H4 (cell line): ENCODE data around the gene DOK7. TPM values are rescaled to one million over a fixed set of nuclear protein-coding genes. Genes with fewer than 3 reads are reported as not detected.

ENCODE experiments used
- DNase-seq: peaks from one replicate; pipeline ENCODE4 v3.0.0-alpha.2; 2015; ENCODE audit warnings: low spot score
- total RNA-seq: library from RNA; depleted of rRNA; stranded (reverse); fragments of >200 nt; shearing (Covaris generic); gene quantifications from 2 replicates; pipeline ENCODE4 v1.2.3, GENCODE V29; 2014

The DOK7 gene
- total RNA-seq, 1 experiment from 2014 or later: 0.04 TPM

DNA sequence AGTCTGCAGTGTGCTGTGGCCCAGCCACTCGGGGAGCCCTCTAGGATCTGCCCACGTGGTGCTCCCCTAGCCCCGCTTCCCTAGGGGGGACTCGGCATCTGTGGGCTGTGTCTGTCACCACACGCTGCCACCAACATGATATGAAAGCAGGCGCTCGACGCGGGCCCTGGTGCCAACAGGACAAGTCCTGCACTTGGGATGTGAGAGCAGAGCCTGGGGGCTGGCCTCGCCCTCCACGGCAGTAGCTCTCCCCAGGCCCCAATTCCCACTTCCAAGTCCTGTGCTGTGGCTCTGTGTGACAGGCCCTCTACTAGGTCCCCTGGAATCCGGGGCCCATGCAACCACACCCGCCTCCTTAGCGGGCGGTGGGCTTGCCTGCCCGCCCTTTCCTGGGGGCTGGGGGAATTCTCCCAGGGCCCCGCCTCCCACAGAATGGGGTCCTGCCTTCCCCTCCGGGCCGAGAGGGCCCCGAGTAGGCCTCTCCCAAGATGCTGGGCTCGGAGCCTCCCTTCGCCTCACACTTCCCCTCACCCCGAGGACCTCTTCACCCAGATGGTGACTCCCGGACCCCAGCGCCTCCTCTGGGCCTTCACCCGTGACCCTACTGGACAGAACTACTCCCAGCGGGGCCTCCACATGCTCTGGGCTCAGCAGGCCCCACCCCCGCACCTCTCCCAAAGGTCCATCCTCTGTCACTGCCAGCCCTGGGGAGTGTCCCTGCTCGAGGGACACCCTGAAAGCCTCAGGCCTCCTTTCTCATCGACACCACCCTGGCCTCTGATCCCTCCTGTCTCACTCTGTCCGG lies 57.9 kb downstream of the DOK7 start:
- DNase-seq: no peak

DNA sequence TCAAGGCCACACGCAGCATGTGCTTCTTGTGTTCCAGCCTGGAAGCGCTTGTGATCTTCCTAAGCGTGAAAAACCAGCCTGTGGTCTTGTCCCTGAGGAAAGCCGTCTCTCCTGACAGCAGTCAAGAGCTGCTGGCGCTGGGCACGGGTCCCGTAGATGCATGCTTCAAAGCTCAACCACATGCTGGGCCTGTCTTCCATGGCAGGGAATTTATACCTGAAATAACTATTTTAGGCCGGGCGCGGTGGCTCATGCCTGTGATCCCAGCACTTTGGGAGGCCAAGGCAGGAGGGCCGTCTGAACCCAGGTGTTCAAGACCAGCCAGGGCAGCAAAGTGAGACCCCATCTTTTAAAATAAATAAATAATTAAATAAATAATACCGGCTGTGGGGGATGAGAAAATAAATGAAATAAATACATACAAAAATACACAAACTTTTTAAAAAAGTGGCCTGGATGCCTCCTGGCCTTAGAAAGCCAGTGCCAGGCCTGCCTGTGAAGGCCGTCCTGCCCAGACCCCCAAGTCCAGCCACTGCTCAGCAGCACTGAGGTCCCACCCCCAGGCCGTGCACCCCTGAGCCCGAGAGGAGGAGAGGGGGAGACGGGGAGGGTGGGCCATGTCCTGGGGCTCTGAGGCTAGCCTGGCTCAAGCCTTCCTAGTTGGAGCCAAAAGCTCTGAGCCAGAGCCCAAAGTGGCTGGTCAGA lies 58.7 kb downstream of the DOK7 start:
- DNase-seq: no peak

GRCh38 chr4:3522326-3522640 lies 59.2 kb downstream of the DOK7 start:
- no peak for DNase-seq

DNA sequence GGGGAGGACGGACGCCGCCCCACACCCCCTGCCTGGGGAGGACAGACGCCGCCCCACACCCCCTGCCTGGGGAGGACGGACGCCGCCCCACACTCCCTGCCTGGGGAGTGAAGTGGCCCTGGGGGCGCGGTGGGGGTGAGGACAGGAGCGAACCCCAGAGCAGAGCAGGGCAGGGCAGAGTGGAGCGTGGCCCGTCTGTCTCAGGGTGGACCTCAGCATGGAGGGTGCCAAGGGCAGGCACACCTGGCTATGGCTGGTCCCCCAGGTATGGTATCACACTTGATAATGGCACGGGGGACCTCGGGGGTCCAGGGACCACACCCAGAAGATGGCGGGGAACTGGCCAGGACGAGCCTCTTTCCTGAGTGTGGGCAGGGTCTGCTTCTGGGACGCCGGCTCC lies 59.5 kb downstream of the DOK7 start:
- no peak for DNase-seq

DNA sequence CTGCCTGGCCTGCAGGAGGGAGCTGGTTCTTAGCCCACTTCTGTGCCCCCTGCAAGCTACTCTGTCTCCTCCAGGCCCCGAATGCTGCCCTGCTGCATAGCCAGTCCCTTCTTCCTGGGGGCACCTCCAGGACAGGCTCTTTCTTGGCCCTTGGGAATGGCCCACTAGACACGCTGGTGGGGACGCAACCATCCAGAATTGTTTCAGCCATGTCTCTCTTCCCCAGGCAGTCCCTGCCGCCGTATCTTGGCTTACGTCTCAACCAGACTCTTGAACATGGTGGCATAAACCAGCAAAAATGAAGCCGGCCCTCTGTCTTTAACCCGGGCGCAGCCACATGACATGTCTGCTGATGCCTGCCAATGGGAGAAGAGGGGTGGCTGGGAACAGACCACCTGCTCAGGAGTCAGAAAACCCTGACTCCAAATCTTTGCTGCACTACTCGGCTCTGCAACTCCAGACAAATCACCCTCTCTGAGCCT lies 60.1 kb downstream of the DOK7 start:
- no peak for DNase-seq

- no peak for DNase-seq
Measured at GRCh38 chr4:3523628-3524221, 60.6 kb downstream of the DOK7 start.

DNA sequence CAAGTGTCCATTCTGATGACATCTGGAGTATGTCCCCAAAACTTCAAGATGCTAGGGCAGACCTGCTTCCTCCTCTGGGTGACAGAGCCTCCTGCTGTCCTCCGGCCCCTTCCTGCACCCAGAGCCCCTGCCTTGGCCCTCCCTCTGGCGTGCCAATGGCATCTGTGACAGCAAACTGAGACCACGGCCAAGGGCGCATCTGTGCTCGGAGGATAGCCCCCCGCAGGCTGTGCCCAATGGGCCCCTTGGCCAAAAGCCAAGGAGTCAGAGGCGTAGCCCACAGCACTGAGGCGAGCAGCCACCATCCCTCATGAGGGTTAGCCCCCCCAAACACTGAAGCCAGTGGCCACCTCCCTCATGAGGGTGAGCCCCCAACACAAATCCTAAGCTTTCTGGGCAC lies 61.2 kb downstream of the DOK7 start:
- no peak for DNase-seq

DNA sequence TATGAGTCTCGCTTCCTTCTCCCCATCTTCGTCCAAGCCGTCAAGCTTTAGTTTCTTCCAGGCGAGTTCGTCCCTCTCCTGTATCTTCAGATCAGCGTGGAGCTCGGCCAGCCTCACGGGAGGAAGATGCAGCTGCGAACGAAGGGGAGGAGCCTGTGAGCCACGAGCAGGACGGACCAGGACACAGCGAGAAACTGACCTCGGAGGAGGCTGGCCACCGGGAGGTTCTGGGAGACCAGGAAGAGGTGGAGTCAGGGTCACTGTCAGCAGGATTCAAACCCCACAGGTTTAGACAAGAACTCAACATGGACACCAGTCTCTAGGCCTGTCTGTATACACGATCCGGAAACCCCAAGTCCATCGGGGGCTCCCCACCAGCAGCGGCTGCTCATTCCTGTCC lies 61.8 kb downstream of the DOK7 start:
- no peak for DNase-seq

DNA sequence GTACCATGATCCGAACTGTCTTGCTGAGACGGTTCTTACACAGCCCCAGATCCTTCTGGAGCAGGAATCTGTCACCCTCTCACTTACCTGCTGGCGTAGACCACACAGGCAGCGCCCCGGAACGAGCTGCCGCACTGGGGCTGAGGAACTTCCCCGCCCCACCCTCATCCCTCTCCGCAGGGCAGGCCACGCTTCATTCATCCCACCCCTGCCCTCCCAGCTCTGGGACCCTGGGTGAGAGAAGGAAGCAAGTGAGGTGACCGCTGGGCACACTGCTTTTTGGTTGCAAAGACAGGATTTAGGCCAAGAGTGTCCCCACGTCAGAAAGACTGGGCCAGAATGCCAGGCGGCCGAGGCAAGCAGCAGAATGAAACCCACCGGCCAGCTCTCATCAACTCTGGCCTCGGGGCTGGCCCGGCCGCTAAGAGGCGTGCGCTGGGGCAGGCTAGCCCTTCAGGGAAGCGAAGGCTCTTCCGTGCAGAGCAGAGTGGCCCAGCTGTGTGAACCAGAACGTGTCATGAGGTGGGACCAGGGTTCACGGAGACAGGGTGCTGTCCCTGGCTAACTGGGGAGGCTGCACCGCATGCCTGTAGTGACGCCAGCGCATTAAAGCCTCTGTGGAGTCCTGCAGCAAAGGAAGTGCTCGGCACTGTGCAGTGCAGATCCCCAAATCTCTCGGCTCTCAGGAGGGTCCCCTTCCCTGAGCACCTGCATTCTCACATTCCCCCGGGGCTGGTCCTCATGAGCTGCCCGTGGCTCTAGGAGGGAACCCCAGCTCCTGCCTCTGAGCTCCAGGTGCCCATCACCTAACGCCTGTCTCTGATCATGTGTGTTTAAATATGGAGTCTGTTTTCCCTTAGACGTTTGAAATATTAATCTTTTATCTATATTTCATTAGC lies 62.7 kb downstream of the DOK7 start:
- DNase-seq: no peak

- DNase-seq: no peak
Measured at GRCh38 chr4:3526456-3526855, 63.4 kb downstream of the DOK7 start.

DNA sequence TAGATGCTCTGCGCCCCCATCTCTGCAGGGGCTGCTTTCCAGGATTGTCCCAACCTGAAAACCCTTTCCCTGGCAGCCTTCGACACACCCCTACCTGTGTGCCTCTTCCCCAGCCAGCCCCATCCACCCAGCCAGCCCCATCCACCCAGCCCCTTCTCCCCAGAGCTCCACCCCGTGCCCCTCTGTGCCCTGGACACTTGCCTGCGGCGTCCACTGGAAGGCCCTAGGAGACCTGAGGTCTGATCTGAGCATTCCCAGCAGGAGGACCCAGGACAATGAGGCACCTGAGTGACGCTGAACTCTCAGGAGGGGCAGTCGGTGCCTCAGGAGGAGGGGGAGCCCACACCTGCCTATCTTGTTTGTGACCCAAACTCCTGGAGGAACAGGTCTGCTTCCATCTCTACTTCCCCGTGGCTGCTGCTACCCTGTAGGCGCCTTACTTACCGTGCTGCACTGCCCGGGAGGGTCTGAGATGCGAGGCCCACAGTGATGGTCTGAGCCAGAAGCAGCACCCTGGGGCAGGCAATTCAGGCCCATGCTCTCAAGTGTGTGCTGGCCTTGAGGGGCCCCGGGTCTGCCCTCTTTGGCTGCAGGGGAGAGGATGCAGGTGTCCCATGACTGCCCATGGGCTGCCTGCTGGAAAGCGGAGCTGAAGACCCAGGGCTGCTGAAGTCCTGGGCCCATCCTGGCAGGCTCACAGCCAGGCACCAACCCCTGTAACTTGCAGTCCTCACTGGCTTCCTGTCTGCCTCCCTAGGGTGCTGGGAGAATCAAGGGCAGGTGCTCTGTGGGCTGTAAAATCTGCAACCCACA lies 64.2 kb downstream of the DOK7 start:
- DNase-seq: no peak

GRCh38 chr4:3527914-3528876 lies 65.1 kb downstream of the DOK7 start:
- no peak for DNase-seq

DNA sequence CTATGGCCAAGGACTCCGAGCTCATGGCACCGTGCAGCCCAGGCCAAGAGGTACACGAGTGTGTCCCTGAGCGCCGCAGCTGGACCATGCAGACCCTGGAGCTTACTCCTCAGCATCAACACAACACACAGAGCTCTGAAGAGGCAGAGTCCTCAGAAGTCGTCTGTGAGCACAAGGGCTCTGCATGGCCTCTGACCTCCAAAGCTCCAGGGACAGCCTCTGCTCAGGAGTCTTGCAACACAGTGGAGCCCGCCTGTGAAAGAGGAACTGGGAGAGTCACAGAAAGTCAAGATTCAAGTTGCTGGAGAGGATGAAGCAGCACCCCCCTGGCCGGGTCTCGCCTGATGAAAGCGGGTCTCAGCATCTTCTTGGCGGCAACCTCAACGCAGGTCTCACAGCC lies 66.3 kb downstream of the DOK7 start:
- DNase-seq: no peak

- no peak for DNase-seq
Measured at GRCh38 chr4:3530051-3530450, 66.9 kb downstream of the DOK7 start.

- peak; percentile 3 for DNase-seq
Measured at GRCh38 chr4:3530663-3531254, 67.7 kb downstream of the DOK7 start.

DNA sequence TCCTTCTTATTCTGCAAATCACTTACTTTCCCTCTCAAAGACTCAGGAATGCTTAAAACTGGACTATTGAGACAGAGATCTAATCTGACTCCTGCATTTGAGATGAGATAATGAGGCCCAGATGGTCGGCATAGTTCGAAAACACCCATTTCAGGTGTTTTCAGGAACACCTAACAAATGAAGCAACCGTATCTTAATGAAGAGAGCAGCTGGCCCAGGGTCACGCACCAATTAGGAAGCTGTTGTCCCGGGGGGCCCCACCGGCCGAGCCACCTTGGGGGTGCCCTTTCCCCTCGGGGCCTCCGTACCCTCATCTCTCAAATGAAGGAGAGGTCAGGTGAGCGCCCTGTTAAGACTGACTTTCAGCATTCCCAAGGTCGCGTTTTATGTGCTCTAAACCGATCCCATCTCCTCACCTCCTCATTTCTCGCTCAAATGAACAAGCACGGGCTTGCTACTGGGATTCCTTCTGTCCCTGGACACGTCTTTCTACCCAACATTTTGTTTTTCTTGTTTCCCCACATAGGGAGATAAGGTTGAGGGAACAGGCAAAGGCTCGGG lies 68.3 kb downstream of the DOK7 start:
- peak; percentile 3 for DNase-seq

- peak; percentile 77 for DNase-seq
Measured at GRCh38 chr4:3531879-3532750, 69.0 kb downstream of the DOK7 start, which contains the start of gene LRPAP1. Gene LRPAP1 (minus strand): TSS chr4:3532422. CDS start chr4:3532412, 10 bp downstream.
